Fibroblast of pulmonary artery (primary cell): ENCODE measurements around the gene ANGPT4.

Experiments used
- DNase-seq: peaks from one replicate; pipeline ENCODE4 v3.0.0-alpha.2; 2010; ENCODE audit warnings: low read depth
- H3K4me3 ChIP-seq: replicated peaks from 2 replicates; pipeline ENCODE4 v1.5.1; 2011; ENCODE audit warnings: low read depth, mild to moderate bottlenecking, control low read depth, low read length, moderate library complexity
- TF ChIP-seq, protein P1 (sequence below): IDR thresholded peaks from 2 replicates; pipeline ENCODE4 v1.5.1; 2011; ENCODE audit warnings: mild to moderate bottlenecking, control low read depth, low read length, inconsistent platforms; ENCODE audit errors: missing control alignments

The ANGPT4 gene

DNA sequence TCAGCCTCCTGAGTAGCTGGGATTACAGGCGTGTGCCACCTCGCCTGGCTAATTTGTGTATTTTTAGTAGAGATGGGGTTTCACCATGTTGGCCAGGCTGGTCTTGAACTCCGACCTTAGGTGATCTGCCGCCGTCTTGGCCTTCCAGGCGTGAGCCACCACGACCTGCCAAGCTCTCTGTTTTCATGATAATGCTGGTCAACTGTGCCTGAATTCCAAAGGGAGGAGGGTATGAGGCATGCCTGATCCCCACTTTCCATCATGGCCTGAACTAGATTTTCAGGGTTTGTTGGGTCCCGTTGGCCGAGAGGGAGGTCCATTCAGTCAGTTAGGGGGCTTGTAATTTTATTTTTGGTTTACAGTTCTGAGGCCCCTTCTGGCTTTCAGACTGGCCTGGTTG, 28.0 kb upstream of the ANGPT4 start:
- no peak for DNase-seq
- TF ChIP-seq, protein P1, sequence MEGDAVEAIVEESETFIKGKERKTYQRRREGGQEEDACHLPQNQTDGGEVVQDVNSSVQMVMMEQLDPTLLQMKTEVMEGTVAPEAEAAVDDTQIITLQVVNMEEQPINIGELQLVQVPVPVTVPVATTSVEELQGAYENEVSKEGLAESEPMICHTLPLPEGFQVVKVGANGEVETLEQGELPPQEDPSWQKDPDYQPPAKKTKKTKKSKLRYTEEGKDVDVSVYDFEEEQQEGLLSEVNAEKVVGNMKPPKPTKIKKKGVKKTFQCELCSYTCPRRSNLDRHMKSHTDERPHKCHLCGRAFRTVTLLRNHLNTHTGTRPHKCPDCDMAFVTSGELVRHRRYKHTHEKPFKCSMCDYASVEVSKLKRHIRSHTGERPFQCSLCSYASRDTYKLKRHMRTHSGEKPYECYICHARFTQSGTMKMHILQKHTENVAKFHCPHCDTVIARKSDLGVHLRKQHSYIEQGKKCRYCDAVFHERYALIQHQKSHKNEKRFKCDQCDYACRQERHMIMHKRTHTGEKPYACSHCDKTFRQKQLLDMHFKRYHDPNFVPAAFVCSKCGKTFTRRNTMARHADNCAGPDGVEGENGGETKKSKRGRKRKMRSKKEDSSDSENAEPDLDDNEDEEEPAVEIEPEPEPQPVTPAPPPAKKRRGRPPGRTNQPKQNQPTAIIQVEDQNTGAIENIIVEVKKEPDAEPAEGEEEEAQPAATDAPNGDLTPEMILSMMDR, result no peak
- H3K4me3 ChIP-seq, result no peak overlapping the region

DNA sequence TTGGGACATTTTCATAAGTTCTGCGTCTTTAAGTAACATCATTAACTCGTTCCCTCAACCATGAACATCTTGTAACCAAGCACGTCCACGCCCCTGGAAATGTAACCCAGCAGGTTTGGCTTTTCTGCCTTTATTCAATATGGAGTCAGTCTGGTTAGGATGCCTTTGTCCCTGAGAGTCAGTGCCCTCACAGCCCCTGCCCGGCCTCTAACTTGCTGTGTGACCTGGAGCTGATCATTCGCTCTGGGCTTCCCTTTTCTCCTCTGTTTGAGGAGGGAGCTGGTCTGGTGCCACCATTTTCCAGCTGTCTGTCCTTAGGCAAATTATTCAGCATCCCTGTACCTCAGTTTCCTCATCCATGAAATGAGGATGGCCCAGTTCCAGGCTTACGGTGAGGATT, 26.5 kb upstream of the ANGPT4 start:
- no peak overlapping the region for H3K4me3 ChIP-seq
- DNase-seq, result no peak
- TF ChIP-seq, protein P1, result no peak

DNA sequence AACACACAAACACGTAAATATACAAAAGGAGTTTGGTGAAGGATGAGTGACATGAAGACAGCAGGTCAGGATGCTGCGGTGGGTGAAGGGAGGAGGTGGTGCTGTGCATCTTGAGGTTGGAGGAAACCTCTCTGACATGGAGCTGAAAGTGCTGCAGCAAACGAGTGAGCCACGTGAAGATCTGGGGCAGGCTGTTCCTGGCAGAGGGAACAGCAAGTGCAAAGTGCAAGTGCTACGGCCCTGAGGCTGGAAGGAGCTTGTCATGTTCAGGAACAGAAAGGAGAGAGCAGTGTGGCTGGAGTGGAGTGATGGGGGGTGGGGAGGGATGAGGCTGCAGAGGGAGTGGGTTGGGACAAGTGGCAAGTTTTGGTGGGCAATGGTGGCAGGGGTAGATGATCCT, 24.8 kb upstream of the ANGPT4 start:
- no peak overlapping the region for H3K4me3 ChIP-seq
- no peak for DNase-seq
- TF ChIP-seq, protein P1, result no peak

DNA sequence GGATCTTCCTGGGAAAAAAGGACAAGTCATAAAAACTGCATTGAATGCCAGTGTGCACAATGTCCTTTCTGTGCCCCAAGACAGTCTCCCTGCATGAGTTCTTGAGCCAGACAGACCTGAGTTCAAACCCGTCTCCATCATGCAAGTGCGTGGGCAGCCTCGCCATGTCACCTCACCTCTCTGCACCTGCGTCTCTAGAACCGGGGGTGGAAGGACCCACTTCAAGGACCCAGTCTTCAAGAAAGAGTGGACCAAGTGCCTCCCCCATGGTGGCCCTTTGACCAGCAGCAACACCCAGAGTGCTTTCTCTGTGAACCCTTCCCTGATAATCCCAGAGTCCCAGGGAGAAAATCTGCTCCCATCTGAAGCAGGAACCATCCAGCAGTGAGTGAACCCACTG, 23.5 kb upstream of the ANGPT4 start:
- TF ChIP-seq, protein P1, result no peak
- H3K4me3 ChIP-seq, result no peak overlapping the region
- DNase-seq, result no peak

DNA sequence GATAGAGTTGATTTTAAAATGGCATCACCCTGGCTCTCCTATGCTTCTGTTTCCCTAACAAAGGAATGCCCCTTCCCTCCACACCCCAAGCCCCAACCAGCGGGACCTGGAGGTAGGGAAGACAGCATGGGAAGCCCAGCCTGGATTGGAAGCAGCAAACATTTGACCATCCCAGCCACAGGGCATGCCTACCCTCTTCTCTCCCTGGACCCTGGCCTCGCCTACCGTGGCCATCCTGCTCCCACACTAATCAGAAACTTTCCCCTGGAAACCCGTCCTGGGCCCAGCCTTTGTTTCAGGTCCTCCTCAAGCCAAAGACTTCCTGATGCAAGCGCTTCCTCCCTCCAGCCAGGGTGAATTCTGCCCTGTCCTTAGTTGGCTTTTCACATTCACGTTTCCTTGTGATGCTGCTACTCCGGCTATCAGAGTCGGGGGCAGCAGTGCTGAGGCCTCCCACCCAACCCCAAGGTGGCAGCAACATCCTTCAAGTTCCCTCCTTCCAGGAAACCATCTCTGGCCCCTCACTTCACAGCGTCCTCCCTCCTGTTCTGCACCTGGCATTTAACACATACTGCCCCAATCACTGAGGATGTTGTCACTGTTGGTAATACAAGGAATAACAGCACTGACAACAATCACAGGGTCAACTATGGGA, 18.2 kb upstream of the ANGPT4 start:
- DNase-seq, result no peak
- no peak overlapping the region for H3K4me3 ChIP-seq
- TF ChIP-seq, protein P1, result no peak

DNA sequence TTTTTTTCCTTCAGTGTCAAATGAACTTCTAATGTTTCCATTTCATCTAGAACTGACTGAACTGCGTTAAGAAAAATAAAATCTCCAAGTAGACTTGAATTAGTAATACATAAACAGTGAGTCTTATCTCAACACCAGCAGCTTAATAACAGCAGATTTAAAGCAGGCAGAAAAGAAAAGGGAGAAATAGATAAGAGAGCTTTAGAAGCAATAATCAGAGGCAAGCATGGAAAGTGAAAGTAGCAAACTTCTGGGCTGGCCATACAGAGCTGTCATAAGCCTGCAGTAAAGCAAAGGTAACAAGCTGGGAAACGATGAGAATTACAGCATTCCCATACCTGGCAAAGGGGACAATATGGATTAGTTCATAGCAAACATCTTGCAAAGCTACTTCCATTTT, 16.9 kb upstream of the ANGPT4 start:
- no peak for DNase-seq
- H3K4me3 ChIP-seq, result no peak overlapping the region
- TF ChIP-seq, protein P1, result no peak

DNA sequence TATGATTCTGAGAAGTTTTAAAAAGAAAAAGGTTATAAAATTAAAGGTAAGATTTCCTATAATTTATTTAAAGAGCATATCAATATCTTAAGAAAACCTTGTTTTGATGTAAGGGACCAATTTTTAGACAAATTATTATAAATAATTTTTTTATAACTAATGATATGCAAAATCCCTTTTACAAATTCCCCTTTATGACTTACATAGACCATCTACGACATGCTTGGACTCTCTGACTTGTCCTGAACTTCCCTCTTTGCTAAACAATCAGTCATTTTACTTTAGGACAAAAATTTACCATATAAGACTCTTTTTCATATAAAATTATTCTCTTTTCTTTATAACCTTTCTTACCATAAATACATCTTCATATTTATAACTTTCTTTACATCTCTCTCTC, 15.3 kb upstream of the ANGPT4 start:
- TF ChIP-seq, protein P1, result no peak
- H3K4me3 ChIP-seq, result no peak overlapping the region
- no peak for DNase-seq
